Measurements from ENCODE around the gene FZD1.

Gene FZD1

DNA sequence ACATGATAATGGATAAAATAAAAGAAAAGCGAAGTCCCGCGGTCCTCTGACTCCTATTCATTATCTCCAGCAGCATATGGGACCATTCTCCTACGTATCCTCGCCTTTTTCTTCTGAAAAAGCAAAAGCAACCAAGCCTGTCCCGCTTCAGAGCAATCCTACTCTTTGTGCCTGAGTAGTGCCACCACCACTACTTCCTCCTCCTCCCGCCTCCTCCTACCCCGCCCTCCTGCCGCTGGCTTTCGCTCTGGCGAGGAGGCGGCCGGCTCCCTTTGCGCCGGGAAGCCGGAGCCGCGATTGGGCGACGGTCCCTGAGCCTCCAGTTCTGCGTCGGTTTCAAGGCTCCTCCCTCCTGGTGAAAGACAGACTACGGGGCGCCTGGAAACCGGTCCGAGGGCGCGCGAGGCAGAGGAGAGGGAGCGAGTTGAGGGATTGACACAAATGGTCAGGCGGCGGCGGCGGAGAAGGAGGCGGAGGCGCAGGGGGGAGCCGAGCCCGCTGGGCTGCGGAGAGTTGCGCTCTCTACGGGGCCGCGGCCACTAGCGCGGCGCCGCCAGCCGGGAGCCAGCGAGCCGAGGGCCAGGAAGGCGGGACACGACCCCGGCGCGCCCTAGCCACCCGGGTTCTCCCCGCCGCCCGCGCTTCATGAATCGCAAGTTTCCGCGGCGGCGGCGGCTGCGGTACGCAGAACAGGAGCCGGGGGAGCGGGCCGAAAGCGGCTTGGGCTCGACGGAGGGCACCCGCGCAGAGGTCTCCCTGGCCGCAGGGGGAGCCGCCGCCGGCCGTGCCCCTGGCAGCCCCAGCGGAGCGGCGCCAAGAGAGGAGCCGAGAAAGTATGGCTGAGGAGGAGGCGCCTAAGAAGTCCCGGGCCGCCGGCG, at the start of gene FZD1:
Gene FZD1 (plus strand): TSS at position 388 of the 878 bp plus-strand sequence. CDS start 448 bp downstream, at position 836.
- TF ChIP-seq, protein P1, sequence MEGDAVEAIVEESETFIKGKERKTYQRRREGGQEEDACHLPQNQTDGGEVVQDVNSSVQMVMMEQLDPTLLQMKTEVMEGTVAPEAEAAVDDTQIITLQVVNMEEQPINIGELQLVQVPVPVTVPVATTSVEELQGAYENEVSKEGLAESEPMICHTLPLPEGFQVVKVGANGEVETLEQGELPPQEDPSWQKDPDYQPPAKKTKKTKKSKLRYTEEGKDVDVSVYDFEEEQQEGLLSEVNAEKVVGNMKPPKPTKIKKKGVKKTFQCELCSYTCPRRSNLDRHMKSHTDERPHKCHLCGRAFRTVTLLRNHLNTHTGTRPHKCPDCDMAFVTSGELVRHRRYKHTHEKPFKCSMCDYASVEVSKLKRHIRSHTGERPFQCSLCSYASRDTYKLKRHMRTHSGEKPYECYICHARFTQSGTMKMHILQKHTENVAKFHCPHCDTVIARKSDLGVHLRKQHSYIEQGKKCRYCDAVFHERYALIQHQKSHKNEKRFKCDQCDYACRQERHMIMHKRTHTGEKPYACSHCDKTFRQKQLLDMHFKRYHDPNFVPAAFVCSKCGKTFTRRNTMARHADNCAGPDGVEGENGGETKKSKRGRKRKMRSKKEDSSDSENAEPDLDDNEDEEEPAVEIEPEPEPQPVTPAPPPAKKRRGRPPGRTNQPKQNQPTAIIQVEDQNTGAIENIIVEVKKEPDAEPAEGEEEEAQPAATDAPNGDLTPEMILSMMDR (IDR thresholded peaks at IDR 0.05) = no peak

DNA sequence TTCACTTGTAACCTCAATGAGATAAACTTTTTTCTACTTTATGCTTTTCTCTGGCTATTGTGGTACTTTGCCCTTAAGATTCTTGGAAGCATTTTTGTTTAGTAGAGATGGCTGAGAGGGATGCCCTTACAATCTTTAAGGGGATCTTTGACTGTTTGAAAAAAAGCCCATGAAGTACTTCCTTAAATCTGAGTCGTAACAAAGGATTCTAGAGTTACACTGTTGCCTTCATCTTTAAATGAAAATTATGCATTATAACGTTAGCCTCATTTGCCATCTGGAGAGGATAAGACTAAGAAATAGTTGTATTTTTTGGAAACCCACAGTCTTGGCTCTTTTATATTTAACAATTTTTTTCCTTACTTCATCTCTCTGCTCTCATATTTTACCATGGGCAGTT, 37.8 kb upstream of the FZD1 start:
- TF ChIP-seq, protein P1 (IDR thresholded peaks at IDR 0.05) = no peak

DNA sequence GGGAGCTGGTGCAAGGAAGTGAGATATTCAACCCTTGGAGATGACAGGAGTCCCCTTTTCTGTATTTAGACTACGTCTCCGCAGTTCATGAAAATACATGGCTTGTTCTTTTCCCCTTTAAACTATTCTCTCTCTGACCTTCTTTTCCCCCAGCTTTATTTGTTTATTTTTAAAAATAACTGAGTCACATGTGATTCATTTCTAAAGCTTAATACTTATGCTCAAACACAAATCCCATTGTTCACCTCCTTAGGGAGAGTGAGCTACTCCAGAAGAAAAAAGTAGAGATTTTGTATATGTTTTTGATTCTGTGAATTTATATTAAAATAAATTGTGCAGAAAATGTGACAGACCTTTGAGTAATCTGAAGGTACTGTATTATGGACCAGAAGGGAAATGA, 35.9 kb upstream of the FZD1 start:
- TF ChIP-seq, protein P1 (IDR thresholded peaks at IDR 0.05) = no peak

DNA sequence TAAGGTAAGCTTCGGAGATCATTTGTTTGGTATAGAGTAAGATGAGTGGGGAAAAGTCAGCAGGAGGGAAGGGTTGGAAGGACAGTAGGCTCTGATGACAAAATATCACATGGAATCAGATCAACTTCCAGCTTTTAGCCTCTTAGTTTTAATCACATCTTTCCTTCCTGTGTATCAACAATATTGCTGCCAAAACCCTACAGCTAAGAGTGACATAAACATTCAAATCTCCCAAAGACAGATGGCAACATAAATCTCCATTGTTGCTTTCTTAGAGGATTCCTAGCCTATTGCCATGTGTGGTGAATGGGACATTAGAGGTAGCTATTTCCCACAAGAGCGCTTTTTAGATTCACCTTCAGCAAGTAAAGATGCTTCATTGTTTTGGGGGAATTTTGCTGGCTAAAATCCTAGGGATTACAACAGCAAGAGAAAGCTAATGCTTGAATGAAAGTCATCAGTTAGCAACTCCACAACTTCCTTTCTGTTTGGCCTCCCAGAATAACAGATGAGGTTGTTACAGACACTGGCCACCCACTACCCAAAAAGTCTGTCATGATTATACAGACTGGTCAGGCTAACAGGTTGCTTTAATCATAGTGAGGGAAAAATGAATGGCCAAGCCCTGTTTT, 35.2 kb upstream of the FZD1 start:
- TF ChIP-seq, protein P1 (IDR thresholded peaks at IDR 0.05) = no peak

DNA sequence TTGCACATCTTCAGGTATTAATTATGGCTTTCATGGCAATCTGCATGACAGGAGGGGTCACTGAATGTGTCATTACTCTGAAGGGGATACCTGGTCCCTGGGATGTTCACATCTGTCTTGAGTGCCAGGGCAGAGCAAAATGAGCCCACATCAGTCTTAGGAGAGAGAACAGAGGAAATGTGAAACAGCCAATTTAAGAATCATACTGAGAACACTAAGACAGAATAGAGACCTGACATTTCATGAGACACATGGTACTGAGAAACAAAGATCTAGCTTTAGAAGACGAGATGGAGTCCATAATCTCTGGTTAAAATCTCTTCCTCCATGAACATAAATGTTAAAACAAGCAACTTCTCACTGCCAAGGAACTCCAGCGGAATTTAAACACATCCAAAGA, 34.1 kb upstream of the FZD1 start:
- TF ChIP-seq, protein P1 (IDR thresholded peaks at IDR 0.05) = no peak

DNA sequence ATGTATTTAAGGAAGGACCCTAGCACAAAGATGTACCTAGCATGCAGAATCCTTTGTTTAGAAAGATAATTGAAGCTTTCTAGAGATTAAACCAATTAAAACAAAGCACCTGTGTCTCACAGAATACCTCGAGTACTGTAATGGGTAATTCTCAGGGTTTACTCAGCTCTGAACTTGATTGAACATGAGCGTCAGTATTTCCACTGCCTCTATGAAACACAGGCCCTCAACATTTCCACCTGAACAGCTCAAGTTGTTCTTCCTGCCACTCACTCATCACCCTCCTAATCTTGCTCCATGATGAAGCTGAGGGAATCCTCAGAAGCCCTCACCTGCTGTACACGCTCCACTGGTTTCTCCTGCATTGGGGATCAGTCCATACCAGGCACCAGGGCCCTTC, 33.7 kb upstream of the FZD1 start:
- TF ChIP-seq, protein P1 (IDR thresholded peaks at IDR 0.05) = no peak

DNA sequence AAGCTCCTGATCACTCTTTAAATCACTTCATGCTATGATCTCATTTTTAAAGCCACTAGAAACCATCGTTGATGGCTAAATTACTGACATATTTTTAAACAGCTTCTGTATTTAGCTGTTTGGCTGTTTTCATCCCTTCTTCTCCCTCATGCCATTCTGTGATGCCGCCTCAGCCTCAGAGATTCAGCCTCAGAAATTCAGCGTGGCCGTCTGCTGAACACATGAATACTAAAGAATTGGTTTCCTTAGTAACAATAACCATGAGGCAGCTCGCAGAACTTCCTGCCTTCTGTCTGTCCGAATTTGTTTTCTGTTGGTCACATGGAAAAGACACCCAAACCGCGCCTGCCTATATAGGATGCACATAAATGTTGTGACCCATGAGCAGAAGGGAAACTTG, 31.0 kb upstream of the FZD1 start:
- TF ChIP-seq, protein P1 (IDR thresholded peaks at IDR 0.05) = no peak

Measured in LNCAP (cell line).